ENCODE data around the gene C1QC.

The C1QC gene

GRCh38 chr1:22680726-22681125 lies 37.3 kb downstream of the C1QC start:
- no peak for DNase-seq (ENCODE audit: low read depth)

GRCh38 chr1:22681556-22682276 lies 38.3 kb downstream of the C1QC start:
- no peak for DNase-seq (ENCODE audit: low read depth)

- DNase-seq (ENCODE audit: low read depth) = no peak
Measured at GRCh38 chr1:22683547-22683946, 40.1 kb downstream of the C1QC start.

GRCh38 chr1:22685591-22686059 lies 42.2 kb downstream of the C1QC start:
- no peak for DNase-seq (ENCODE audit: low read depth)

- no peak for DNase-seq (ENCODE audit: low read depth)
Measured at GRCh38 chr1:22687191-22687590, 43.8 kb downstream of the C1QC start.

- no peak for DNase-seq (ENCODE audit: low read depth)
Measured at GRCh38 chr1:22688466-22688865, 45.0 kb downstream of the C1QC start.

GRCh38 chr1:22689505-22689904 lies 46.1 kb downstream of the C1QC start:
- DNase-seq (ENCODE audit: low read depth) = no peak

- DNase-seq (ENCODE audit: low read depth) = no peak
Measured at GRCh38 chr1:22691031-22691753, 47.8 kb downstream of the C1QC start.

GRCh38 chr1:22694172-22694571 lies 50.7 kb downstream of the C1QC start:
- no peak for DNase-seq (ENCODE audit: low read depth)

- DNase-seq (ENCODE audit: low read depth) = no peak
Measured at GRCh38 chr1:22696610-22697009, 53.2 kb downstream of the C1QC start.
